ENCODE results near the gene UMODL1.

- no peak for TF ChIP-seq RAD21 (IDR thresholded peaks at IDR 0.05; ENCODE audit: low read depth)
- no peak for TF ChIP-seq TAF1 (IDR thresholded peaks at IDR 0.05; ENCODE audit: low read depth)
- TF ChIP-seq FOXM1 (IDR thresholded peaks at IDR 0.05; ENCODE audit: borderline replicate concordance, low read depth): no peak
- TF ChIP-seq CREB1 (IDR thresholded peaks at IDR 0.05; ENCODE audit: low read depth): no peak
- TF ChIP-seq YY1 (IDR thresholded peaks at IDR 0.05; ENCODE audit: low read depth): no peak
These were observed 119.4 kb downstream of the UMODL1 start for GRCh38 chr21:42190486-42190863.
